ENCODE measurements around the gene AGAP1. TPM values are rescaled to one million over a fixed set of nuclear protein-coding genes. Genes with fewer than 3 reads are reported as not detected.

AGAP1 gene
- total RNA-seq, 1 donor from 2014 or later = 39.4 TPM

DNA sequence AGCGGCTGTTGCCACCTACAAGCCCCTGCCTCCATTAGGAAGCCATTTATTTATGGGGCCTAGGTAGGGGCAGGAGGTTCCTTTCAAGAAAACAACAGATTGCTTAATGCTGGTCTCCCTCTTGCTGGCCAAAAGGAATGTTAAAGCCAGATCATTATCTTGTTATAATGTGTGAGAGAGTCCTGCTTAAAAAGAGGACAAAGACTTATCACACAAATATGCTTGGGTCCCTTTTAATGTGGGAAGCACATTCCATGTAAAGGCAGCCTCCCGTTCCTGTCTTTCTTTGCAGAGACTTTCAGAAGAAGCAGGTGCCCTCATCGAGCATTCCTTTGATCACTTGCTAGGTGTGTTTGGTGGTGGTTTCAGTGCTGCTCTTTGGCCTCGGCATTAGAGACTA is 76.4 kb downstream of the AGAP1 start:
- DNase-seq (ENCODE audit: low read depth) (peak; percentile 54), FAIRE-seq (no peak)
- no peak overlapping the region for H3K9ac ChIP-seq (ENCODE audit: low read length)
- H3K27ac ChIP-seq (ENCODE audit: low read depth, low read length) = no peak overlapping the region
- no peak overlapping the region for H2AFZ ChIP-seq (ENCODE audit: low read depth, low read length)
- Mint-ChIP-seq H3K9me3 (ENCODE audit: unreplicated experiment) (peaks cover 2% of the 10 kb centered on the region), H3K27me3 (ENCODE audit: low read depth, unreplicated experiment) (no peaks in the 10 kb centered on the region), H3K4me3 (ENCODE audit: unreplicated experiment) (peak overlapping the region; percentile 5), H3K27ac (ENCODE audit: unreplicated experiment) (no peak overlapping the region), H3K4me1 (ENCODE audit: low read depth, unreplicated experiment) (peaks cover 18% of the 10 kb centered on the region), H3K36me3 (ENCODE audit: low read depth, unreplicated experiment) (peaks cover 15% of the 10 kb centered on the region)
- no peaks in the 10 kb centered on the region for H3K27me3 ChIP-seq (ENCODE audit: insufficient read depth, low read length)
- no peaks in the 10 kb centered on the region for H3K9me3 ChIP-seq (ENCODE audit: insufficient read depth, low read depth, low read length)
- peaks cover 25% of the 10 kb centered on the region for H3K79me2 ChIP-seq (ENCODE audit: insufficient read depth, low read length)
- peak overlapping the region; percentile 16 for H3K4me2 ChIP-seq (ENCODE audit: low read length)
- TF ChIP-seq, protein P1, sequence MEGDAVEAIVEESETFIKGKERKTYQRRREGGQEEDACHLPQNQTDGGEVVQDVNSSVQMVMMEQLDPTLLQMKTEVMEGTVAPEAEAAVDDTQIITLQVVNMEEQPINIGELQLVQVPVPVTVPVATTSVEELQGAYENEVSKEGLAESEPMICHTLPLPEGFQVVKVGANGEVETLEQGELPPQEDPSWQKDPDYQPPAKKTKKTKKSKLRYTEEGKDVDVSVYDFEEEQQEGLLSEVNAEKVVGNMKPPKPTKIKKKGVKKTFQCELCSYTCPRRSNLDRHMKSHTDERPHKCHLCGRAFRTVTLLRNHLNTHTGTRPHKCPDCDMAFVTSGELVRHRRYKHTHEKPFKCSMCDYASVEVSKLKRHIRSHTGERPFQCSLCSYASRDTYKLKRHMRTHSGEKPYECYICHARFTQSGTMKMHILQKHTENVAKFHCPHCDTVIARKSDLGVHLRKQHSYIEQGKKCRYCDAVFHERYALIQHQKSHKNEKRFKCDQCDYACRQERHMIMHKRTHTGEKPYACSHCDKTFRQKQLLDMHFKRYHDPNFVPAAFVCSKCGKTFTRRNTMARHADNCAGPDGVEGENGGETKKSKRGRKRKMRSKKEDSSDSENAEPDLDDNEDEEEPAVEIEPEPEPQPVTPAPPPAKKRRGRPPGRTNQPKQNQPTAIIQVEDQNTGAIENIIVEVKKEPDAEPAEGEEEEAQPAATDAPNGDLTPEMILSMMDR (IDR thresholded peaks at IDR 0.05; ENCODE audit: insufficient read depth, low read depth, low read length) = no peak
- no peak for TF ChIP-seq EZH2 (IDR thresholded peaks at IDR 0.05; ENCODE audit: insufficient read depth, low read length)
- H3K4me3 ChIP-seq (ENCODE audit: insufficient read depth, low read depth, low read length) = no peak overlapping the region
- H3K4me1 ChIP-seq (ENCODE audit: insufficient read depth, low read length) = peaks cover 5% of the 10 kb centered on the region
- no peaks in the 10 kb centered on the region for H3K36me3 ChIP-seq (ENCODE audit: insufficient read depth, low read length)
- peaks cover 81% of the 10 kb centered on the region for H4K20me1 ChIP-seq (ENCODE audit: insufficient read depth, low read length)

DNA sequence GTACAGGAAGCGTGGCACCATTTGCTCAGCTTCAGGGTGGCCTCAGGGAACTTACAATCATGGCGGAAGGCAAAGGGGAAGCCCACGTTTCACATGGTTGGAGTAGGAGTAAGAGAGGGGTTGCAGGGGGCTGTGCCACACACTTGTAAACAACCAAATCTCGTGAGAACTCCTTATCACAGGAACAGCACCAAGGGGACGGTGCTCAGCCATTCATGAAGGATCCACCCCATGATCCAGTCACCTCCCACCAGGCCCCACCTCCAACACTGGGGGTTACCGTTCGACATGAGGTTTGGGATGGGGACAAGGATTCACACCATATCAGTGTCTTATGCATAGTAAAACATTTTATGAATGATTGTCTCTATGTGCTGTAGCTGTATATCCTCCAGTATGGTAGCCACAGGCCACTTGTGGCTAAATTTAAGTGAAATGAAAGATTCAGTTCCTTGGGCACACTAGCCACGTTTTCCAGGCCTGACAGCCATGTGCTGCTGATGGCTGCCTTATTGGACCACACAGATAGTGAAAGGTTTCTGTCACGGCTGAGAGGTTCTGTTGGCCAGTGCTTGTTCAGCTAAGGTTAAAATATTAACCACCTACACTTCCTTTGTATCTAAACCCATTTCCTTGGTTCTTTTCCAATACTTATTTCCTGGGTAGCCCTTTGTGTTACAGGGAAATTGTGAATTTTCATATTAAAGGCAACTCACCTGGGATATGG is 77.3 kb downstream of the AGAP1 start:
- Histone ChIP-seq H4K20me1 (ENCODE audit: insufficient read depth, low read length) (peaks cover 86% of the 10 kb centered on the region), H3K4me3 (ENCODE audit: insufficient read depth, low read depth, low read length) (no peak overlapping the region), H3K27ac (ENCODE audit: low read depth, low read length) (no peak overlapping the region), H3K9ac (ENCODE audit: low read length) (no peak overlapping the region), H3K27me3 (ENCODE audit: insufficient read depth, low read length) (no peaks in the 10 kb centered on the region), H3K4me2 (ENCODE audit: low read length) (no peak overlapping the region), H3K36me3 (ENCODE audit: insufficient read depth, low read length) (no peaks in the 10 kb centered on the region), H2AFZ (ENCODE audit: low read depth, low read length) (no peak overlapping the region), H3K79me2 (ENCODE audit: insufficient read depth, low read length) (peaks cover 25% of the 10 kb centered on the region), H3K4me1 (ENCODE audit: insufficient read depth, low read length) (peaks cover 5% of the 10 kb centered on the region), H3K9me3 (ENCODE audit: insufficient read depth, low read depth, low read length) (no peaks in the 10 kb centered on the region)
- DNase-seq (ENCODE audit: low read depth) (no peak), FAIRE-seq (no peak)
- Mint-ChIP-seq H3K36me3 (ENCODE audit: low read depth, unreplicated experiment) (peaks cover 15% of the 10 kb centered on the region), H3K9me3 (ENCODE audit: unreplicated experiment) (peaks cover 2% of the 10 kb centered on the region), H3K27ac (ENCODE audit: unreplicated experiment) (no peak overlapping the region), H3K27me3 (ENCODE audit: low read depth, unreplicated experiment) (no peaks in the 10 kb centered on the region), H3K4me3 (ENCODE audit: unreplicated experiment) (no peak overlapping the region), H3K4me1 (ENCODE audit: low read depth, unreplicated experiment) (peaks cover 19% of the 10 kb centered on the region)
- TF ChIP-seq, protein P1 (IDR thresholded peaks at IDR 0.05; ENCODE audit: insufficient read depth, low read depth, low read length) = no peak
- no peak for TF ChIP-seq EZH2 (IDR thresholded peaks at IDR 0.05; ENCODE audit: insufficient read depth, low read length)

DNA sequence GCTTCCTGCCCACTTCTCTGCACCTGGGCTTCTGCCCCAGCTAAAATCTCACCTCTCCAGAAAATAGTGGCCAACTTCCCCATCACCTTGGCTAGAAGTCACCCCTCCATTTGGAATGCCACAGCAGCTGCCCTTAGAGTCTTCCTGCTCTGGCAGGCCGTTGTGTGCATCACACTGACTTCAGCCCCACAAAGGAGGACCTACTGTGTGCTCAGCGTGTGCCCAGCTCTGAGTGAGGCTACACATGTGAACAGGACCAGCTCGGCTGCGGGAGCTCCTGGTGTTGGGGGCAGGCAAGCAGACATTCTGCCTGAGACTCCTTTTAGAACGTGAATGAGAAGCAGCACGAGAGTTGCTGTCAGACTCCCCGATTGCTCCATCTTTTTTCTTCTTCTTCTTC is 78.7 kb downstream of the AGAP1 start:
- Histone ChIP-seq H3K4me1 (ENCODE audit: insufficient read depth, low read length) (peaks cover 9% of the 10 kb centered on the region), H3K36me3 (ENCODE audit: insufficient read depth, low read length) (no peaks in the 10 kb centered on the region), H3K79me2 (ENCODE audit: insufficient read depth, low read length) (peaks cover 25% of the 10 kb centered on the region), H2AFZ (ENCODE audit: low read depth, low read length) (no peak overlapping the region), H3K4me2 (ENCODE audit: low read length) (no peak overlapping the region), H3K27me3 (ENCODE audit: insufficient read depth, low read length) (peaks cover 4% of the 10 kb centered on the region), H3K27ac (ENCODE audit: low read depth, low read length) (no peak overlapping the region), H3K4me3 (ENCODE audit: insufficient read depth, low read depth, low read length) (no peak overlapping the region), H4K20me1 (ENCODE audit: insufficient read depth, low read length) (peaks cover 88% of the 10 kb centered on the region), H3K9me3 (ENCODE audit: insufficient read depth, low read depth, low read length) (no peaks in the 10 kb centered on the region), H3K9ac (ENCODE audit: low read length) (no peak overlapping the region)
- TF ChIP-seq, protein P1 (IDR thresholded peaks at IDR 0.05; ENCODE audit: insufficient read depth, low read depth, low read length) = no peak
- FAIRE-seq (no peak), DNase-seq (ENCODE audit: low read depth) (no peak)
- Mint-ChIP-seq H3K36me3 (ENCODE audit: low read depth, unreplicated experiment) (peaks cover 12% of the 10 kb centered on the region), H3K4me3 (ENCODE audit: unreplicated experiment) (no peak overlapping the region), H3K4me1 (ENCODE audit: low read depth, unreplicated experiment) (peaks cover 32% of the 10 kb centered on the region), H3K27ac (ENCODE audit: unreplicated experiment) (no peak overlapping the region), H3K9me3 (ENCODE audit: unreplicated experiment) (peaks cover 2% of the 10 kb centered on the region), H3K27me3 (ENCODE audit: low read depth, unreplicated experiment) (no peaks in the 10 kb centered on the region)
